ENCODE measurements around the gene HSF5.

HSF5 gene

GRCh38 chr17:58376472-58377000 is 111.7 kb downstream of the HSF5 start:
- H3K4me3 ChIP-seq (ENCODE audit: low read depth, low read length) = no peak overlapping the region
- no peak for DNase-seq (ENCODE audit: low read depth)
- no peak for TF ChIP-seq CTCF (conservative IDR thresholded peaks at IDR 0.05; ENCODE audit: low read depth, low read length)

GRCh38 chr17:58375811-58376210 is 112.4 kb downstream of the HSF5 start:
- DNase-seq (ENCODE audit: low read depth) = no peak
- no peak for TF ChIP-seq CTCF (conservative IDR thresholded peaks at IDR 0.05; ENCODE audit: low read depth, low read length)
- no peak overlapping the region for H3K4me3 ChIP-seq (ENCODE audit: low read depth, low read length)

- TF ChIP-seq CTCF (conservative IDR thresholded peaks at IDR 0.05; ENCODE audit: low read depth, low read length) = no peak
- H3K4me3 ChIP-seq (ENCODE audit: low read depth, low read length) = no peak overlapping the region
- no peak for DNase-seq (ENCODE audit: low read depth)
These were observed 113.0 kb downstream of the HSF5 start for GRCh38 chr17:58375256-58375655.

GRCh38 chr17:58373923-58374322 is 114.3 kb downstream of the HSF5 start:
- TF ChIP-seq CTCF (conservative IDR thresholded peaks at IDR 0.05; ENCODE audit: low read depth, low read length) = no peak
- no peak overlapping the region for H3K4me3 ChIP-seq (ENCODE audit: low read depth, low read length)
- no peak for DNase-seq (ENCODE audit: low read depth)

- TF ChIP-seq CTCF (conservative IDR thresholded peaks at IDR 0.05; ENCODE audit: low read depth, low read length) = no peak
- H3K4me3 ChIP-seq (ENCODE audit: low read depth, low read length) = no peak overlapping the region
- DNase-seq (ENCODE audit: low read depth) = no peak
These were observed 115.2 kb downstream of the HSF5 start for GRCh38 chr17:58373003-58373402.

- TF ChIP-seq CTCF (conservative IDR thresholded peaks at IDR 0.05; ENCODE audit: low read depth, low read length) = no peak
- H3K4me3 ChIP-seq (ENCODE audit: low read depth, low read length) = no peak overlapping the region
- no peak for DNase-seq (ENCODE audit: low read depth)
These were observed 116.8 kb downstream of the HSF5 start for GRCh38 chr17:58371300-58371950.

- H3K4me3 ChIP-seq (ENCODE audit: low read depth, low read length) = no peak overlapping the region
- TF ChIP-seq CTCF (conservative IDR thresholded peaks at IDR 0.05; ENCODE audit: low read depth, low read length) = no peak
- no peak for DNase-seq (ENCODE audit: low read depth)
These were observed 117.5 kb downstream of the HSF5 start for GRCh38 chr17:58370716-58371115.
